Hepatocyte (in vitro differentiated cells): Measurements from ENCODE around the gene LDLRAD4.

Experiments used
- CTCF ChIP-seq: fragments of 200-600 bp; sonication (generic); IDR thresholded peaks from 2 replicates; pipeline ENCODE4 v1.5.1; 2016; ENCODE audit warnings: antibody characterized with exemption, mild to moderate bottlenecking; ENCODE audit not compliant: poor library complexity
- EZH2 ChIP-seq: fragments of 200-600 bp; sonication (generic); IDR thresholded peaks from 2 replicates; pipeline ENCODE4 v1.6.1; 2016; ENCODE audit warnings: antibody characterized with exemption, mild to moderate bottlenecking, borderline replicate concordance
- EZH2phosphoT487 ChIP-seq: fragments of 200-600 bp; sonication (generic); IDR thresholded peaks from one replicate; pipeline ENCODE4 v1.6.1; 2018; ENCODE audit warnings: antibody characterized with exemption, mild to moderate bottlenecking, low read depth, moderate library complexity; ENCODE audit not compliant: unreplicated experiment, severe bottlenecking

GRCh38 chr18:13246121-13246520, 27.6 kb downstream of the LDLRAD4 start:
- no peak for TF ChIP-seq CTCF
- no peak for TF ChIP-seq EZH2phosphoT487
- no peak for TF ChIP-seq EZH2
